Natural killer cell (primary cell): ENCODE results near the gene MON2. TPM values are rescaled to one million over a fixed set of nuclear protein-coding genes. Genes with fewer than 3 reads are reported as not detected.

ENCODE experiments used
- ATAC-seq, 3 donors: fragments of 150-1000 bp in 2 of 3; fragments of 200-7000 bp in 1 of 3; cut with Tn5 transposase; 1 replicate in 1 of 3; 2 replicates in 2 of 3; pipeline ENCODE4 v1.10.0; 2021; ENCODE audit warnings: mild to moderate bottlenecking in 2 of 3, moderate library complexity in 2 of 3
- DNase-seq, 2 donors: peaks; one replicate each; pipeline versions ENCODE4 v3.0.0 to v3.0.0-alpha.2; 2013 to 2021; ENCODE audit warnings: mixed read lengths in 1 of 2
- H3K27ac ChIP-seq: one replicate; pipeline ENCODE4 v1.5.1; 2013; ENCODE audit warnings: mild to moderate bottlenecking, low read length
- H3K27me3 ChIP-seq: one replicate; pipeline ENCODE4 v1.6.1; 2013; ENCODE audit warnings: low read length; ENCODE audit not compliant: control insufficient read depth, insufficient read depth
- H3K36me3 ChIP-seq: one replicate; pipeline ENCODE4 v1.6.1; 2013; ENCODE audit warnings: low read length; ENCODE audit not compliant: control insufficient read depth, insufficient read depth
- H3K4me1 ChIP-seq: one replicate; pipeline ENCODE4 v1.6.1; 2013; ENCODE audit warnings: low read length; ENCODE audit not compliant: control insufficient read depth, insufficient read depth
- H3K4me3 ChIP-seq: one replicate; pipeline ENCODE4 v1.5.1; 2013; ENCODE audit warnings: low read length
- H3K9me3 ChIP-seq: one replicate; pipeline ENCODE4 v1.6.1; 2013; ENCODE audit warnings: low read length; ENCODE audit not compliant: control insufficient read depth, insufficient read depth
- H3K27ac Mint-ChIP-seq, 2 donors: one replicate each; pipeline ENCODE4 v1.8.0; 2022; ENCODE audit warnings: mild to moderate bottlenecking in 2 of 2, mixed read lengths in 2 of 2, moderate library complexity in 1 of 2
- H3K27me3 Mint-ChIP-seq, 2 donors: one replicate each; pipeline ENCODE4 v1.8.0; 2022; ENCODE audit warnings: low read depth in 2 of 2, mixed read lengths in 2 of 2
- H3K36me3 Mint-ChIP-seq: one replicate; pipeline ENCODE4 v1.8.0; 2022; ENCODE audit warnings: mixed read lengths
- H3K4me1 Mint-ChIP-seq, 2 donors: one replicate each; pipeline ENCODE4 v1.8.0; 2022; ENCODE audit warnings: mixed read lengths in 2 of 2
- H3K4me3 Mint-ChIP-seq: one replicate; pipeline ENCODE4 v1.8.0; 2022; ENCODE audit warnings: mild to moderate bottlenecking, moderate library complexity, mixed read lengths
- H3K9me3 Mint-ChIP-seq, 2 donors: one replicate each; pipeline ENCODE4 v1.8.0; 2022; ENCODE audit warnings: mixed read lengths in 2 of 2
- WGBS: methylation state at CpG from one replicate; pipeline ENCODE4 v1.1.7; 2013; ENCODE audit warnings: missing lambda C conversion rate; ENCODE audit not compliant: insufficient coverage; 5-methylcytosine and 5-hydroxymethylcytosine counted together
- intact Hi-C: fragments of 100-400 bp; cut with micrococcal nuclease; formaldehyde crosslinking; loops from one replicate; pipeline ENCODE4 v1.14.2; 2022
- total RNA-seq, 4 donors: library from RNA; stranded (reverse); fragments of 120-200 nt in 1 of 4; gene quantifications; one replicate each; pipeline versions ENCODE4 v1.2.3 to v1.2.4, GENCODE V29; 2013 to 2022
- TF ChIP-seq, protein P1 (sequence below): fragments of 200-600 bp; IDR thresholded peaks from one replicate; pipeline ENCODE4 v1.8.0; 2022; ENCODE audit warnings: antibody characterized with exemption

MON2 gene
- total RNA-seq, 3 donors from 2014 or later (not counting 1 experiment from before 2014, with no cell fraction given) = 80.0 to 100 (median 86.7) TPM

DNA sequence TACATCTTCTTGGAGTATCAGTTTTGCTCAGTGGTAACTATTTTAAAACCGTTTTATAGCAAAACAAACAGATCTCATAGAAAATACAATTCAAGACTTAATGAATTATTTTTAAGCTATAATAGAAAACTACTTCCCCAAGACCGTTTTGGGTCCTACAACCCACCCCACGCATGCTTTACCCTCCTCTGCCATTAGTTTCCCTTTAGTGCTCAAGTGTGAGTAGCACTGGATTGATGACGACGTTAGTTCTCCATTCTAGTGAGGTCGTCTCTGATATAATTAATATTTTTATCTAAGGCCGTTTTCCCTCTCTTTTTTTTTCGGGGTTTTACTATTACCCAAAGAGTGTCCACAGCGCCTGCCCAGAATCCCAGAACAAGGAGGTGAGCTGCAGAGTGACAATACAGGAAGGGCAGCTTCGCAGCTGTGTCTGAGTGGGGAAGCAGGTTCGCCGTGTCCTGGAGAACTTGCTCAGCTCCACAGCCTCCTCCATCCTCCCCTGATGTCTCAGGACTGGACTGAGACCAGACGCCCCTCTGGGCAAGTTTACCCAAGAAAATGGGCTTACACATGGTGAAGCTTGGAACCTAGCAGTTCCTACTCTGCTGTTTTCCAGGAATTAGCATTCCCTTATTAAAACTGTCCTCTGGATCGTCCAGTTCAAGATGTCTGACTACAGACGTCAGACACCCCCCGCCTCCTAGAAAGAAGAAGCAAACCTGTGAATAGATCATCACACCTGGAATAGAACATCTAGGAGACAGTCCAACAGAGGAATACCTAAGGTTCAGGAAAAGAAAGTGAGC lies 31.9 kb upstream of the MON2 start:
- no peaks in the 10 kb centered on the region for H3K36me3 Mint-ChIP-seq
- TF ChIP-seq, protein P1, sequence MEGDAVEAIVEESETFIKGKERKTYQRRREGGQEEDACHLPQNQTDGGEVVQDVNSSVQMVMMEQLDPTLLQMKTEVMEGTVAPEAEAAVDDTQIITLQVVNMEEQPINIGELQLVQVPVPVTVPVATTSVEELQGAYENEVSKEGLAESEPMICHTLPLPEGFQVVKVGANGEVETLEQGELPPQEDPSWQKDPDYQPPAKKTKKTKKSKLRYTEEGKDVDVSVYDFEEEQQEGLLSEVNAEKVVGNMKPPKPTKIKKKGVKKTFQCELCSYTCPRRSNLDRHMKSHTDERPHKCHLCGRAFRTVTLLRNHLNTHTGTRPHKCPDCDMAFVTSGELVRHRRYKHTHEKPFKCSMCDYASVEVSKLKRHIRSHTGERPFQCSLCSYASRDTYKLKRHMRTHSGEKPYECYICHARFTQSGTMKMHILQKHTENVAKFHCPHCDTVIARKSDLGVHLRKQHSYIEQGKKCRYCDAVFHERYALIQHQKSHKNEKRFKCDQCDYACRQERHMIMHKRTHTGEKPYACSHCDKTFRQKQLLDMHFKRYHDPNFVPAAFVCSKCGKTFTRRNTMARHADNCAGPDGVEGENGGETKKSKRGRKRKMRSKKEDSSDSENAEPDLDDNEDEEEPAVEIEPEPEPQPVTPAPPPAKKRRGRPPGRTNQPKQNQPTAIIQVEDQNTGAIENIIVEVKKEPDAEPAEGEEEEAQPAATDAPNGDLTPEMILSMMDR = no peak
- Histone ChIP-seq H3K27ac (no peak overlapping the region), H3K27me3 (peaks cover 9% of the 10 kb centered on the region), H3K4me3 (peak overlapping the region; percentile 21), H3K36me3 (no peaks in the 10 kb centered on the region), H3K4me1 (peaks cover 15% of the 10 kb centered on the region), H3K9me3 (no peaks in the 10 kb centered on the region)
- H3K27me3 Mint-ChIP-seq = peaks cover 37 to 72% of the 10 kb centered on the region in 2 donors
- WGBS = 19% methylated on average over 10 of the region's 16 CpGs
- H3K9me3 Mint-ChIP-seq = no peaks in the 10 kb centered on the region
- H3K4me1 Mint-ChIP-seq = peaks cover 15 to 20% of the 10 kb centered on the region in 2 donors
- DNase-seq = peak in 1 of 2 donors; percentile 23
- no peak overlapping the region for H3K27ac Mint-ChIP-seq
- peak in 2 of 3 donors; percentile 43 to 52 for ATAC-seq
- H3K4me3 Mint-ChIP-seq = peak overlapping the region; percentile 87
- intact Hi-C loops = loop anchor here (10.0 kb wide), 1 partner anchor 150 kb away; no protein-coding TSS in a partner anchor

DNA sequence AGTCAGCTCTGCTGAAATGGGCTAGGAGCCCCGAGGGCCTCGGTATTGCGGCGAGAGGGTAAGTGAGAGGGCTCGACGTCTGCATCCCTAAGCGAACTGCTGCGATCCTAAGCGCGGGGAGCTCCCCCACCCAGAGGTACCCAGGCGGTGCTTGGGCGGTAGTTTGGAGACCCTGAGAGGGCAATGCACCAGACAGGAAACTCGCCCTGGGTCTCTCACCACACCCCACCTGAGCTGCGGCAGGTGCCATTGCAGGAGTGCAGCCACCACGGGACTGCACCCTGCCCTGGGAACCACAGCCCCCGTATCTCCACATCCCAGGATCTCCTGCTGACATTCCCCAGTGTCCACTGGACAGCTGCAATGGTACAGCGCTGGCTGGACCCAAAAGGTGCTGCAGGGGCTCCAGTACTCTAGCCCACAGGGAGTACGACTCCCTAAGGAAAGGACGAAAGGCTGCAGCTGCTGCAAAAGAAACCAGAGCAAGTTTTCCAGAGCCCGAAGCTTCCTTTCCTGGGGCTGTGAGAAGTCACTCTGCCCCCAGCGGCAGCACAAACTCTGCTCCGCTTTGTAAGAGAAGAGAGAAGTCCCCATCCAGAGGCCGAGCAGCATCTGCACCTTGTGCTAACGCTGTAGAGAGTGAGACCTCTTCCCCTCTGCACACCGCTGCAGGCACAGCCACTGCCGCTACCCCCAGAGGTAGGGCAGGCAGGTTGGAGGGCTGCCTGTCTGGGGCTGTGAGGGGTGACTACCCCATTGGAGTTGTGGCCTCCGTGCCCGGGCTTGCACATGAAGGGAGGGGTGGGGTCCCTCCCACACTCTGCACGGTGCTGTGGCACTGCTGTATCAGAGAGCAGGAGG lies 31.1 kb upstream of the MON2 start:
- no peaks in the 10 kb centered on the region for H3K36me3 Mint-ChIP-seq
- DNase-seq (peak in 1 of 2 donors; percentile 55), ATAC-seq (peak; percentile 61 to 72 (median 62))
- peak overlapping the region; percentile 87 for H3K4me3 Mint-ChIP-seq
- Histone ChIP-seq H3K9me3 (no peaks in the 10 kb centered on the region), H3K4me3 (peak overlapping the region; percentile 21), H3K27ac (no peak overlapping the region), H3K36me3 (no peaks in the 10 kb centered on the region), H3K27me3 (peaks cover 9% of the 10 kb centered on the region), H3K4me1 (peaks cover 15% of the 10 kb centered on the region)
- H3K27ac Mint-ChIP-seq = no peak overlapping the region
- TF ChIP-seq, protein P1 = peak; percentile 14
- H3K4me1 Mint-ChIP-seq = peaks cover 15 to 20% of the 10 kb centered on the region in 2 donors
- intact Hi-C loops = loop anchor here (10.0 kb wide), 1 partner anchor 149 kb away; no protein-coding TSS in a partner anchor
- H3K27me3 Mint-ChIP-seq = peaks cover 36 to 68% of the 10 kb centered on the region in 2 donors
- H3K9me3 Mint-ChIP-seq = no peaks in the 10 kb centered on the region
- WGBS = 4% methylated on average over 28 of the region's 29 CpGs

GRCh38 chr12:62436164-62436503 lies 30.5 kb upstream of the MON2 start:
- TF ChIP-seq, protein P1 = no peak
- Histone ChIP-seq H3K36me3 (no peaks in the 10 kb centered on the region), H3K4me3 (no peak overlapping the region), H3K27ac (no peak overlapping the region), H3K27me3 (peaks cover 9% of the 10 kb centered on the region), H3K9me3 (no peaks in the 10 kb centered on the region), H3K4me1 (peaks cover 15% of the 10 kb centered on the region)
- DNase-seq = no peak
- 92% methylated on average over 12 of the region's 12 CpGs for WGBS
- Mint-ChIP-seq H3K4me1 (peaks cover 15 to 20% of the 10 kb centered on the region in 2 donors), H3K9me3 (no peaks in the 10 kb centered on the region), H3K36me3 (no peaks in the 10 kb centered on the region), H3K4me3 (no peak overlapping the region), H3K27ac (no peak overlapping the region), H3K27me3 (peaks cover 32 to 62% of the 10 kb centered on the region in 2 donors)
- intact Hi-C loops = loop anchor here (10.0 kb wide), 1 partner anchor 149 kb away; no protein-coding TSS in a partner anchor
- no peak for ATAC-seq
